ENCODE measurements around the gene ITSN2. TPM values are rescaled to one million over a fixed set of nuclear protein-coding genes. Genes with fewer than 3 reads are reported as not detected.

Gene ITSN2
- total RNA-seq, 3 donors from 2014 or later: 43.4 to 69.8 (median 46.5) TPM

DNA sequence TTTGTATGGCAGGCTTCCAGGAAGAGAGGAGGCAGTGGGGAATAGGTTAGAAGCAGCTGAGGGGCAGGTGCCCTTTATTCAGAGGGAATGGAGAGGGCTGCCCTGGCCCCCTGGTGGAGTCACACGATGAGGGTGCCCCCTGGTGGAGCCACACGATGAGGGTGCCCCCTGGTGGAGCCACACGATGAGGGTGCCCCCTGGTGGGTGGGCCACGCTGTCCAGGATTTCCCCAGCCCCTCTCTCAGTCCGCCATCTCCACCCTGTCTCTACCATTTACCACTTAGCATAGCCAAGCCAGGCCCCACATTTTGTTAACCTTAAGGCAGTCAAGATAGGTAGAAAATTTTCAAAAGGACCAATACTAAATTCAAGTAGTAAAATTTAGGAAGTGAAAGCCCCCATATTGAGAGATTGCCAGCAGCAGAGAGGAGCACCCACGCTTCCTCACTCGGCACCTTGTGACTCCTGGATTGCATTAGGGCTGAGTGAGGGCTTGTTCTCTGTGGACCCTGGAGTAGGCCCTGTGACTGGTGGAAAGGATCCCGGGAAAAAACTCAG lies 195.8 kb downstream of the ITSN2 start:
- Histone ChIP-seq H3K27me3 (no peaks in the 10 kb centered on the region), H3K4me1 (no peaks in the 10 kb centered on the region), H3K9me3 (no peaks in the 10 kb centered on the region), H3K36me3 (no peaks in the 10 kb centered on the region), H3K4me3 (no peak overlapping the region), H3K27ac (no peak overlapping the region)
- DNase-seq (ENCODE audit: low spot score in 2 of 2): no peak
- intact Hi-C loops (cut with DNase I; ENCODE audit: low total_unique reads): no loop called here
- no peak for TF ChIP-seq POLR2AphosphoS5 (IDR thresholded peaks at IDR 0.05)
- TF ChIP-seq, protein P1, sequence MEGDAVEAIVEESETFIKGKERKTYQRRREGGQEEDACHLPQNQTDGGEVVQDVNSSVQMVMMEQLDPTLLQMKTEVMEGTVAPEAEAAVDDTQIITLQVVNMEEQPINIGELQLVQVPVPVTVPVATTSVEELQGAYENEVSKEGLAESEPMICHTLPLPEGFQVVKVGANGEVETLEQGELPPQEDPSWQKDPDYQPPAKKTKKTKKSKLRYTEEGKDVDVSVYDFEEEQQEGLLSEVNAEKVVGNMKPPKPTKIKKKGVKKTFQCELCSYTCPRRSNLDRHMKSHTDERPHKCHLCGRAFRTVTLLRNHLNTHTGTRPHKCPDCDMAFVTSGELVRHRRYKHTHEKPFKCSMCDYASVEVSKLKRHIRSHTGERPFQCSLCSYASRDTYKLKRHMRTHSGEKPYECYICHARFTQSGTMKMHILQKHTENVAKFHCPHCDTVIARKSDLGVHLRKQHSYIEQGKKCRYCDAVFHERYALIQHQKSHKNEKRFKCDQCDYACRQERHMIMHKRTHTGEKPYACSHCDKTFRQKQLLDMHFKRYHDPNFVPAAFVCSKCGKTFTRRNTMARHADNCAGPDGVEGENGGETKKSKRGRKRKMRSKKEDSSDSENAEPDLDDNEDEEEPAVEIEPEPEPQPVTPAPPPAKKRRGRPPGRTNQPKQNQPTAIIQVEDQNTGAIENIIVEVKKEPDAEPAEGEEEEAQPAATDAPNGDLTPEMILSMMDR (IDR thresholded peaks at IDR 0.05): peak in 1 of 3 donors; percentile 52

DNA sequence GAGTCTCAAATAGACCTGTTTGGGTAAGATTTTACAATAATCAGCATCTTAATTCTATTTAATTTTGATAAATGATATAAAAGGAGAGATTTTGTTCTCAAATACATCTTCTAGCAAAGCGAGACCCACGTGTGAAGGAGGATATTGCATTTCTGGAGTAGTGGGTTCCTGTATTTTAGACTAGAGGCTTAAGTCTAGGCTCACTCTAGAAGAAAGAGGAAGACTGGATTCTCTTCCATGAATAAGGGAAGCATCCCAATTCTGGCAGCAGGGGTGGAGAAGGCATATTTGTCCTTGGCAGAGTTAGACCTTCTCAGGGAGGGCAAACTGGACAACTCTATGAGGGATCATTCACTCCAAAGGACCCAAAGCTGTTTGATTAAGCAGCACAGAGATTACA lies 196.7 kb downstream of the ITSN2 start:
- intact Hi-C loops (cut with DNase I; ENCODE audit: low total_unique reads): loop anchor here (1.0 kb wide), 1 partner anchor 22 kb away; no protein-coding TSS in a partner anchor
- H3K4me3 ChIP-seq: no peak overlapping the region
- TF ChIP-seq POLR2A (IDR thresholded peaks at IDR 0.05): no peak
- TF ChIP-seq, protein P1 (IDR thresholded peaks at IDR 0.05): no peak
- no peak for TF ChIP-seq POLR2AphosphoS5 (IDR thresholded peaks at IDR 0.05)
- H3K36me3 ChIP-seq: no peaks in the 10 kb centered on the region
- H3K9me3 ChIP-seq: no peaks in the 10 kb centered on the region
- no peak overlapping the region for H3K27ac ChIP-seq
- DNase-seq (ENCODE audit: low spot score in 2 of 2): no peak
- no peaks in the 10 kb centered on the region for H3K27me3 ChIP-seq
- no peaks in the 10 kb centered on the region for H3K4me1 ChIP-seq

DNA sequence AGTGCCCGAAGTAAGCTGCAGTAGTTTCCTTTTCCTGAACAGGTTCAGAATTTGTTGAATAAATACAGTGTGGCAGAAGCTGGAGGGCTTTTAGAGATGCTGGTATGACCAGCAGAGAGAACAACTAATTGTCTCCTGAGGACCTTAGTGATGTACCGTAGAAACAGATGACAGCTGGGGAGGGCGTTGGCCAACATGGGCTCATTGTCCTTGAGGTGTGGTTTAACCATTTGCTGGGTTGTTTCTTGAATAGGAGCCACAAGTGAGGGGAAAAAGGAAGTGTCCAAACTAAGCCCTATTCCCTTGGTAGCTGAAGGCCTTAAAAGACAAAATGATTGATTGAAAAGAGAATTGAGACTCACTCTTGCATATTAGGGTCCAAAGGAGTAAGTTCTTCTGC lies 197.2 kb downstream of the ITSN2 start:
- intact Hi-C loops (cut with DNase I; ENCODE audit: low total_unique reads): loop anchor here (1.0 kb wide), 1 partner anchor 22 kb away; no protein-coding TSS in a partner anchor
- H3K27me3 ChIP-seq: no peaks in the 10 kb centered on the region

DNA sequence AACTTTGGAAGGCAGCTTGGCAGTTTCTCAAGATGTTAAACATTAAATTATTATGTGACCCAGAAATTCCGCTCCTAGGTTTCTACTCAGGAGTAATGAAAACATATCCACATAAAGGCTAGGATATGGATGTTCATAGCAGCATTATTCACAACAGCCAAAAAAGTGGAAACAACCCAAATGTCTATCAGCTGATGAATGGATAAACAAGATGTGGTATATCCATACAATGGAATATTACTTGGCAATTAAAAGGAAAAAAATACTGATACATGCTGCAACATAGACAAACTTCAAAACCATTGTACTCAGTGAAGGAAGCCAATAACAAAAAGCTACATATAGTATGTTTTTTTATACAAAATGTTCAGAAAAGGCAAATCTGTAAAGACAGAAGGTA lies 197.8 kb downstream of the ITSN2 start:
- no peak for DNase-seq (ENCODE audit: low spot score in 2 of 2)
- Histone ChIP-seq H3K27me3 (no peaks in the 10 kb centered on the region), H3K4me1 (no peaks in the 10 kb centered on the region), H3K36me3 (no peaks in the 10 kb centered on the region), H3K4me3 (no peak overlapping the region), H3K9me3 (no peaks in the 10 kb centered on the region), H3K27ac (no peak overlapping the region)
- no peak for TF ChIP-seq POLR2A (IDR thresholded peaks at IDR 0.05)
- TF ChIP-seq, protein P1 (IDR thresholded peaks at IDR 0.05): no peak
- no peak for TF ChIP-seq POLR2AphosphoS5 (IDR thresholded peaks at IDR 0.05)
- intact Hi-C loops (cut with DNase I; ENCODE audit: low total_unique reads): no loop called here

More for the DNA sequence above, 197.2 kb downstream of the ITSN2 start:
- TF ChIP-seq POLR2AphosphoS5 (IDR thresholded peaks at IDR 0.05) (no peak), POLR2A (IDR thresholded peaks at IDR 0.05) (no peak)
- TF ChIP-seq, protein P1 (IDR thresholded peaks at IDR 0.05): no peak
- Histone ChIP-seq H3K4me1 (no peaks in the 10 kb centered on the region), H3K27ac (no peak overlapping the region), H3K4me3 (no peak overlapping the region), H3K36me3 (no peaks in the 10 kb centered on the region), H3K9me3 (no peaks in the 10 kb centered on the region)
- no peak for DNase-seq (ENCODE audit: low spot score in 2 of 2)

DNA sequence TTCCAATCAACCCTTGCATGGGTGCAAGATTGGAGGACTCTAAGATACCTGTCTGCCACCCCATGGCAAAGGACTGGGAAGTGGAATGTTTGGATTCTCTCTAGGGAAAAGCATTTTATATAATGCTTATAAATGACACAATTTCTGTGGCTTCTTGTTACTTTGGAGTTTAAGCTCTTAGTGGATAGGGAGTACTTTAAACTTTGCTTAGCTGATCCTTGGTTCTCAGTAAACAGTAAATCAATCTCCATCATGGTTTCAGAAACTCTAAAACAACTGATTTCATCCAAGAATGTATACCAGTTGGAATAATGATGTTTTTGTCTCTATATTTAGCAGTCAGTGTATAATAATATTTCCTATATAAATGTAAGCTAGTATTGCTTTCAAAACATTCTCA lies 199.6 kb downstream of the ITSN2 start:
- TF ChIP-seq, protein P1 (IDR thresholded peaks at IDR 0.05): no peak
- TF ChIP-seq POLR2A (IDR thresholded peaks at IDR 0.05) (no peak), POLR2AphosphoS5 (IDR thresholded peaks at IDR 0.05) (no peak)
- intact Hi-C loops (cut with DNase I; ENCODE audit: low total_unique reads): no loop called here

More for the DNA sequence above, 199.6 kb downstream of the ITSN2 start:
- no peak overlapping the region for H3K27ac ChIP-seq
- no peak for DNase-seq (ENCODE audit: low spot score in 2 of 2)
- no peaks in the 10 kb centered on the region for H3K27me3 ChIP-seq
- no peaks in the 10 kb centered on the region for H3K36me3 ChIP-seq
- no peak overlapping the region for H3K4me3 ChIP-seq
- H3K9me3 ChIP-seq: no peaks in the 10 kb centered on the region
- no peaks in the 10 kb centered on the region for H3K4me1 ChIP-seq

Data from breast epithelium (tissue), 4 donors.